Frontal cortex (tissue), 4 donors: ENCODE results near the gene AP2M1. TPM values are rescaled to one million over a fixed set of nuclear protein-coding genes. Genes with fewer than 3 reads are reported as not detected.

Source experiments
- DNase-seq, 2 donors: peaks; one replicate each; pipeline ENCODE4 v3.0.0; 2012; ENCODE audit warnings: low spot score in 2 of 2
- FAIRE-seq: peaks from 2 replicates; lab custom pipeline; 2012; peaks lifted over from hg19 to GRCh38; lab: Jason Lieb, UNC
- total RNA-seq: library from RNA; depleted of rRNA; stranded (reverse); fragments of >200 nt; gene quantifications from one replicate; pipeline ENCODE4 v1.2.3, GENCODE V29; 2014
- donor health status: control.
- donor health status: control.
- donor health status: control.

The AP2M1 gene
- total RNA-seq, 1 donor from 2014 or later = 344 TPM

DNA sequence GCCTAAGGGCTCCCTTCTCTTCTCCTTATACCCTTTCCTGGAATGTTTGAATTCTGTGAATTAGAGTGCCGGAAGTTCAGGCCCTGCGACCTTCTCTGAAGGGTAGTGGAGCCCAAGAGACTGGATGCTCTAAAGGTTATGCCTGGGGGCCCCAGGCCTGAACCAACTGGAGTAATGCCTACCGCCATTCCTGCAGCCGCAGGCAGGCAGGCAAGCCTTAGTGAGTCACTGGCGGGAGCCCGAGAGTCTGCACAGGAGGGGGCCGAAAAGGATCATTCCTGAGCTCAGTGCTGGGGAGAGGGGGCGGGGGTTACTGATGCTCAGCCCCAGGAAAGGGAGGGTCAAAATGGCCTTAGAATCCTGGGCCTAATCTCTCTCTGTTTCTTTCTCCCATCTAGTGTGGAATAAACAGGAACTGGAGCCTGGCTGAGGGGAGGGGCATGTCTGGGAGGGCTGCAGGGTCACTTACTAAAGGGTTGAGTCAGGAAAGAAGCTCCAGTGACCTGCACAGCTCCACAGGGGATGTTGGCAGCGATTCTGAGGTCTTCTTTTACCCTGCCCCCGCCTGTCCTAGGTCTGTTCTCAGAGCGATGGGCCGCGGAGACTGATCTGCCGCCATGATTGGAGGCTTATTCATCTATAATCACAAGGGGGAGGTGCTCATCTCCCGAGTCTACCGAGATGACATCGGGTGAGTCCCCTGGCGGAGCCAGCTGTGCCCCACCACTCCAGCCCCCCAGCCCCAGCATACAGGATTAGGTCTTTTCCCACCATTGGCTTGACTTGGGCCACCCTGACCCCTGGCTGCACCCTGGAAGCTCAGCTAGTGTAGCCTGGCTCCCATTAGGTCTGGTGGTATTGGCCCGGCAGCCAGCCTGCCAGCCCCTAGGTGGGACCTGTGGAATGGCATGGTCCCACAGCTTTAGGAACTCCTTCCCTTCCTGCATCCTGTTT, 2.0 kb downstream of the AP2M1 start:
- FAIRE-seq = no peak
- peak in 1 of 2 donors; percentile 71 for DNase-seq

DNA sequence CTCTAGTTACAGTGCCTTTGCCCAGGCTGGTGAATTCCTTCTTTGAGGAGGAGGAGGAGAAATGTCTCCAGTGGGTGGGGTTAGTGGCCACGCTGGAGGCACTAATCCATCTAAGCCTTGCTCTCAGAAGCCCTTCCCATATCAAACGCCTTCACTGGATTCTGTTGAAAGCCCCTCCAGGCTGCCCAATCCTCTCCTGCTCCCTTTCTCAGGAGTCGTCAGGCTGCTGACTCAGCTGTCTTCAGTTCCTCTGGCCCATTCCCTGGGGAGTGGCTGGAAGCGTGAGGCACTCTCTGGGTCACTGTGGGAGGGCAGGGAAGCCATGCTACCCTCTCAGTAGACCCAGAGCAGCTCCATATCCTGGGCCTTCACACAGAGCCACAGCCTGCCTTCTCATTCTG, 2.7 kb downstream of the AP2M1 start:
- no peak for DNase-seq
- FAIRE-seq = no peak

DNA sequence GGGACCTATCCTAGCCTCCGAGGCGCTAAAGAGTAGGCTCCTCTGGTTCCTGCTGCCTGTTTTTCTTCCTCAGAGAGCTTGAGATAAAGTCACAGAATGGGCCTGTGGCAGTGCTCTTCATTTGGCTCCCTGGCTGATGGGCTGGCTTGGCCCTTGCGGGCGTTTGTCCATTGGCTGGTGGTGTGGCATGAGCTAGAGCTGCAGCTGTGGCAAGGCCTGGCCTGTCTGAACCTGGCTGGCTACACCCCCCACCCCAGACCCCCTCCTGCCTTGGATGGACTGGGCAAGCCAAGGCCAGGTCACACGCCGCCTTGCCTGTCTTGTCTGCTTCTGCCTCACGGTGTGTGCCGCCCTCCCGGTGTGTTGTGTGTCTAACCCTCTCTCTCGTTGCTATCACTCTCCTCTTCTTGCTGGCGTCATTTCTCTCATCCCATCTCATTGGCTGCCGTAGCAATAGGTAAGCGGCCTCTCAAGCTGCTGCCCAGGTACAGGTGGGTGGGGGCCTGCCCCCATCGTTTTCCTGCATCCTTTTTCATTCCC, 3.2 kb downstream of the AP2M1 start:
- DNase-seq = no peak
- no peak for FAIRE-seq

DNA sequence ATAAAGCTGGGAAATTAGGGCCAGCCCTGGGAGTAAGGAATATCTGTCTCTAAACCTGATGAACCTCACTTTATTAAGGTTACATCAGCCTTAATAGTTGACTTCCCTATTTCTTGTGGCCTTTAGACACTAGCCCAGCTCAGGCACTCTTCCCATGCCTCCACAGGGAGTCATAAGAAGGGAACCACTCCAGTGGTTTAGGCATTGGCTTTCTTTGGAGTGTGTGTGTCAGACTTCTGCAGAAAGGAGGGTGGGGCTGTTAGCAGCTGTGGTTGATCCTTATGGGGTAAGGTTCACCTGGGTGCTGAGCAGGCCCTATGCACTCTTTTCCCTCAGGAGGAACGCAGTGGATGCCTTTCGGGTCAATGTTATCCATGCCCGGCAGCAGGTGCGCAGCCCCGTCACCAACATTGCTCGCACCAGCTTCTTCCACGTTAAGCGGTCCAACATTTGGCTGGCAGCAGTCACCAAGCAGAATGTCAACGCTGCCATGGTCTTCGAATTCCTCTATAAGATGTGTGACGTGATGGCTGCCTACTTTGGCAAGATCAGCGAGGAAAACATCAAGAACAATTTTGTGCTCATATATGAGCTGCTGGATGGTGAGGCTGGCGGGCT, 4.0 kb downstream of the AP2M1 start:
- DNase-seq = no peak
- no peak for FAIRE-seq

DNA sequence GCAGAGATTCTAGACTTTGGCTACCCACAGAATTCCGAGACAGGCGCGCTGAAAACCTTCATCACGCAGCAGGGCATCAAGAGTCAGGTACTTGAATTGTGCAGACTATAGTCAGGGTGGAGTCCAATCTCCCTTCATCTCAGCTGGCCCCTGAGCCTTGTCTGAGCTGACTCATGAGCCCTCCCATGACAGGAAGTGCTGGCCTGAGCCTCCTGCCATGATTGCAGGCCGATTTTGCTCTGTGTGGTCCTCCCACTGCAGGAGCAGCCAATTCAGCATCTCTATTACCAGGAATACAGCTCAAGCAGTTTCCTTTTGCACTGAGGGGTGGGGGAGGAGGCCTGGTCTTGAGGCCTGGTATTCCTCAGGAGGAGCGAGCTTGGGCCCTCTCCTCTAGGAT, 5.5 kb downstream of the AP2M1 start:
- DNase-seq (no peak), FAIRE-seq (no peak)

- DNase-seq = no peak
- FAIRE-seq = no peak
Measured at GRCh38 chr3:184181596-184181995, 6.9 kb downstream of the AP2M1 start.

- FAIRE-seq (no peak), DNase-seq (no peak)
Measured at GRCh38 chr3:184183679-184184078, 9.0 kb downstream of the AP2M1 start.

DNA sequence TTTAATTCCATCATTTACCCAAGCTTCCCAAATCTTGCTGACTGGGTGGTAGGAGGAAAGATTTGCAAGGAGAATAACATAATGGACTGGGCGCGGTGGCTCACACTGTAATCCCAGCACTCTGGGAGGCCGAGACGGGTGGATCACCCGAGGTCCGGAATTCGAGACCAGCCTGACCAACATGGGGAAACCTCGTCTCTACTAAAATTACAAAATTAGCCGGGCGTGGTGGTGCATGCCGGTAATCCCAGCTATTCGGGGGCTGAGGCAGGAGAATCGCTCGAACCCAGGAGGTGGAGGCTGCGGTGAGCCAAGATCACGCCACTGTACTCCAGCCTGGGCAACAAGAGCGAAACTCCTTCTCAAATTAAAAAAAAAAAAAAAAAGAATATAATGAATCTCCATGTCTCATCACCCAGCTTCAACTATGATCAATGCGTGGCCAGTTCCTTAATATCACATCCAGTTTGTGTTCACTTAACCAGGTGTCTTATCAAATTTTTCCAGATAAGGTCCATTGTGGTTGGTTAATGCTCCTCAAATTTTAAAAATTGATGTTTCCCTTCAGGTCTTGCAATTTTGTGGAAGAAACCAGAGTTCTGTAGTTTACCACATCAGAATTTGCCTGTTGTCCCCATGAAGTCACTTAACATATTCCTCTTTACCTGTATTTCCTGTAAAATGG, 10.0 kb downstream of the AP2M1 start:
- DNase-seq (no peak), FAIRE-seq (no peak)

- FAIRE-seq = no peak
- peak; percentile 91 to 98 for DNase-seq
Measured at GRCh38 chr3:184185461-184186183, 11.0 kb downstream of the AP2M1 start.

DNA sequence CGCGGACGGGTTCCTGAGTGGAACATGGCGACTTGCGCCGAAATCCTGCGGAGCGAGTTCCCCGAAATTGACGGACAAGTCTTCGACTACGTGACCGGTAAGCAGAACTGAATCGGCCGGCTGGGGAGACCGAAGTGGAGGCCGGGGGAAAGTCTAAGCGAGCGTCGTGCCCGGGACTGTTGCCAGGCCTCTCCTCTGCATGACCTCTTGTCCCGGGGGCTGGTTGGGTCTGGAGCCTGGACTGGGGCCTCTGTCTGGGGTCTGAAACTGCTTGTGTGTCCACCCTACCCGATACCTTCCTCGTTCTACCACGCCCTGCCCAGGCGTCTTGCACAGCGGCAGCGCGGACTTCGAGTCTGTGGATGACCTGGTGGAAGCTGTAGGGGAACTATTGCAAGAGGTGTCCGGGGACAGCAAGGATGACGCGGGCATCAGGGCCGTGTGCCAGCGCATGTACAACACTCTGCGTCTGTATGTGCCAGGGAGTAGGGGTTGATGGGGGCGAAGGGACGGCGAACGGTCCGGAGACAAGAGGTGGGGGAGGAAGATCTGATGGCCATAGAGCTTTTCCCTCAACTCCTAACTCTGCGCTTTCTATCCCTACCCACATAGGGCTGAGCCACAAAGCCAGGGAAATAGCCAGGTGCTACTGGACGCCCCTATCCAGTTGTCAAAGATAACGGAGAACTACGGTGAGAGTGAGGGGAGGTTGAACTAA, 11.7 kb downstream of the AP2M1 start, which contains the start of gene ABCF3:
TSS of gene ABCF3 (plus strand) at position 16 of the 718 bp plus-strand sequence. CDS start at position 25, 9 bp downstream.
- no peak for DNase-seq

DNA sequence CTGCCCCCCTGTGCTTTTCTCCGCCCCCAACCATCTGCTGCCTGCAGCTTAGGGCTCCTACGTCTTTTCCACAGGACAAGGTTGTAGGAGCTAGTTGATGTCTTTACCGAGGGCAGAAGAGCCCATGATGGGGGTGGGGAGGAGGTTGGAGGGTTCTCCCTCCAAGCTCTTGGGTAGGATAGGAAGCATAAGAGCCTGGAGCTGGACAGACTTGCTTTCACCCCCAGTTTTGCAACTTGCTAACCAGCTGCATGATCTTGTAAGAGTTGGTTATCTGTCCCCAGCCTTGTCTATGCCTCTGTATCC, 12.2 kb downstream of the AP2M1 start:
- FAIRE-seq = no peak
- no peak for DNase-seq

More for the DNA sequence above, 11.7 kb downstream of the AP2M1 start, which contains the start of gene ABCF3:
- FAIRE-seq = no peak

GRCh38 chr3:184188080-184188479, 13.4 kb downstream of the AP2M1 start:
- DNase-seq (no peak), FAIRE-seq (no peak)

DNA sequence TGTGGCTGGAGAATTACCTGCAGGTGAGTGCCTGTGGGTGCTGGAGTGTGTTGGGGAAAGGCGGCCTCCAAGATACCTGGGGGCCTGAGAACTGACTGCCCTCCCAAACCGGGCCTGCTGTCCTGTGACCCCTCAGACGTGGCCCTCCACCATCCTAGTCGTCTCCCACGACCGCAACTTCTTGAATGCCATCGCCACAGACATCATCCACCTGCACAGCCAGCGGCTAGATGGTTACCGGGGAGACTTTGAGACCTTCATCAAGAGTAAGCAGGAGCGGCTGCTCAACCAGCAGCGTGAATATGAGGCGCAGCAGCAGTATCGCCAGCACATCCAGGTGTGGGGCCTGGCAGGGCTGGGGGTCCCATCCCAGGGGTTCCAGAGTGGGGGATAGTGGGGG, 14.8 kb downstream of the AP2M1 start:
- FAIRE-seq (no peak), DNase-seq (no peak)

DNA sequence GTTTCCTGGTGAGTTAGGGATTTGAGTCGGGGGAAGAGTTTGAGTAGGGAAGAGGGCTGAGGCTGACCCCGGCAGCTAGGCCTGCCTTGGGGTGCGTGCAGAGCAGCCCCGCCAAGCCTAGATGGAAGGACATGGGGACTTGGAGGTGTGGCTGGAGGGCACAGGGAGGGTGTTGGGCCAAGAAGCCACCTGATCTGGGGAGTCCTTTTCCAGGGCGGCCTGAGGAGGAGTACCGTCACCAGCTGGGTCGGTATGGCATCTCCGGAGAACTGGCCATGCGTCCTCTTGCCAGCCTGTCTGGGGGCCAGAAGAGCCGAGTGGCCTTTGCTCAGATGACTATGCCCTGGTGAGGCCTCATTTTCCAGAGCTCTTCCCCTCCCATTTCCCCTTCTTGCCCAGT, 18.2 kb downstream of the AP2M1 start:
- FAIRE-seq (no peak), DNase-seq (no peak)

DNA sequence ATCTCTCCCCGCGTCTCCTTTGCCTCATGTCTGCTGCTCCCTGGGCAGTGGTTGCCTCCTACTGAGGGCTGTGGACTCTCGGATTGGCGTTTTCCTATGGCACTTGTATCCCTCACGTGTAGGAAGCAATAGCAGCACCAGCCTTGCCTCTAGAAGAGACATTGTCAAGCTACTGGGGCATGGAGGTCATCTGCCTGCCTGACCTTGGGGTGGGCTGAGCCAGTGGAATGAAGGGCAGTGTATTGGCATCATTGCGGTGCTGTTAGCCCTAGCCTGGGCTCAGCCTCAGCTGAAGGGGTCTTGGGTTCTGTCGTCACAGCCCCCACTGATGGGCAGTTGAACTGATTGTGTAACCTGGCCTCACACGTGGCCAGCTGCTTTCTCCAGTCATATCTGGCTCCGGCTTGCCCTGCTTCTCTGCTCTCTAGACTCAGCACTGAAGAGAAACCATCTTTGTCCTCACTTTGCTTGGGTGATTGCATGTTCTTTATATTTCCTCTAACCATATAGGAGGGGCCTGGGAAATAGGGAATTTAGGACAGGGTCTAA, 19.4 kb downstream of the AP2M1 start:
- FAIRE-seq (no peak), DNase-seq (no peak)

DNA sequence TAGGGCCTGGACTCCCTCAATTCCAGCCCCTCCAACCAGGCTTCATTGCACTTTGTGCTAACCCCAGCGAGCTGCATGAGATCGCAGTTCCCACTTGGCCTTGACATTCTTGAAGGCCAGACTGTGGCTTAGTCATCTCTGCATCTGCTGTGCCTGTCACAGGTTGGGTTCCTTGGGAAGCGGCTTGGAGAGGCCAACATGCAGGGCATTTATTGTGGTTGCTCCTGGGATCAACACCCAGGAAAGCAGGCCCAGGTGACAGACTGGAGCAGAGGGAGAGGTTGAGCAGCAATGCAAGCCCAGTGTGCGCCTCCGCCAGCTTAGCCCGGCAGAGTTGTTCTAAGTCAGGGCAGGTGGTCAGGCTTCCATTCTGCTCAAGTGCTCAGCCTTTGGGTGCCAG, 21.9 kb downstream of the AP2M1 start:
- no peak for FAIRE-seq
- DNase-seq = no peak

DNA sequence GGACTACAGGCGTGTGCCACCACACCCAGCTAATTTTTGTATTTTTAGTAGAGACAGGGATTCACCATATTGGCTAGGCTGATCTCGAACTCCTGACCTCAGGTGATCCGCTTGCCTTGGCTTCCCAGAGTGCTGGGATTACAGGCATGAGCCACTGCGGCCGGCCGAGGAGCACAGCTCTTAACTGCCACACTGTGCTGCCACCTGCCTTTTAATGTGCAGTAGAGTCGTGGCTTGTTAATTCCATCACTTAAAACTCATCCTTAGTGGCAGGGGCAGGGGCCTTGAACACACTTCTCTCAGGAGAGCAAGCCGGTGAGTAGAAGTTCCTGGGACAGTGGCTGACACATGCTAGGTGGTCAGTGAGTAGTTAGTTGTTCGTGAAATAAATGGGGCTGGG, 23.9 kb downstream of the AP2M1 start:
- FAIRE-seq (no peak), DNase-seq (no peak)

GRCh38 chr3:184200825-184201224, 26.2 kb downstream of the AP2M1 start:
- DNase-seq (no peak), FAIRE-seq (no peak)

GRCh38 chr3:184203526-184203925, 28.9 kb downstream of the AP2M1 start:
- FAIRE-seq (no peak), DNase-seq (no peak)
